ENCODE data around the gene RAB3GAP2.
"Not testable (repeated sequence)": the region's sequence is repeated elsewhere in the genome, so short reads cannot be mapped to it uniquely, and the experiment has no call there.

The RAB3GAP2 gene

GRCh38 chr1:220188538-220188937, 83.7 kb downstream of the RAB3GAP2 start:
- DNase-seq = no peak

- no peak for DNase-seq
Measured at GRCh38 chr1:220186752-220187151, 85.5 kb downstream of the RAB3GAP2 start.

GRCh38 chr1:220184506-220184905, 87.7 kb downstream of the RAB3GAP2 start:
- DNase-seq = no peak

- DNase-seq = no peak
Measured at GRCh38 chr1:220182656-220183055, 89.6 kb downstream of the RAB3GAP2 start.

- DNase-seq = no peak
Measured at GRCh38 chr1:220182111-220182510, 90.1 kb downstream of the RAB3GAP2 start.

- no peak for DNase-seq
Measured at GRCh38 chr1:220176540-220176939, 95.7 kb downstream of the RAB3GAP2 start.

- DNase-seq = no peak
Measured at GRCh38 chr1:220170836-220171526, 101.3 kb downstream of the RAB3GAP2 start.

GRCh38 chr1:220169887-220170286, 102.4 kb downstream of the RAB3GAP2 start:
- not testable (repeated sequence) for DNase-seq

GRCh38 chr1:220166853-220167252, 105.4 kb downstream of the RAB3GAP2 start:
- no peak for DNase-seq

GRCh38 chr1:220164517-220164916, 107.7 kb downstream of the RAB3GAP2 start:
- DNase-seq = no peak

GRCh38 chr1:220164116-220164515, 108.1 kb downstream of the RAB3GAP2 start:
- no peak for DNase-seq

- DNase-seq = no peak
Measured at GRCh38 chr1:220160027-220160426, 112.2 kb downstream of the RAB3GAP2 start.

- DNase-seq = no peak
Measured at GRCh38 chr1:220159041-220159440, 113.2 kb downstream of the RAB3GAP2 start.

- DNase-seq = not testable (repeated sequence)
Measured at GRCh38 chr1:220158530-220158929, 113.7 kb downstream of the RAB3GAP2 start.

- no peak for DNase-seq
Measured at GRCh38 chr1:220157738-220158137, 114.5 kb downstream of the RAB3GAP2 start.

GRCh38 chr1:220156620-220157146, 115.6 kb downstream of the RAB3GAP2 start:
- DNase-seq = no peak

- no peak for DNase-seq
Measured at GRCh38 chr1:220153147-220153546, 119.1 kb downstream of the RAB3GAP2 start.

GRCh38 chr1:220151454-220151853, 120.8 kb downstream of the RAB3GAP2 start:
- DNase-seq = no peak

GRCh38 chr1:220149742-220150141, 122.5 kb downstream of the RAB3GAP2 start:
- DNase-seq = no peak

- DNase-seq = no peak
Measured at GRCh38 chr1:220144051-220144450, 128.2 kb downstream of the RAB3GAP2 start.

- DNase-seq = no peak
Measured at GRCh38 chr1:220139966-220140365, 132.3 kb downstream of the RAB3GAP2 start.

- DNase-seq = no peak
Measured at GRCh38 chr1:220137019-220137786, 135.1 kb downstream of the RAB3GAP2 start.

- DNase-seq = no peak
Measured at GRCh38 chr1:220135755-220136154, 136.5 kb downstream of the RAB3GAP2 start.

Data from NCI-H1417 treated with DMSO at 0.1 percent for 48 hours (cell line).